ENCODE data around the gene MVB12B. TPM values are rescaled to one million over a fixed set of nuclear protein-coding genes. Genes with fewer than 3 reads are reported as not detected.

Gene MVB12B
- total and polyA plus RNA-seq, 2 of the 8 experiments (the other 6 are each of a cell fraction or from before 2014, with no cell fraction given): 2.6 to 5.0 TPM

DNA sequence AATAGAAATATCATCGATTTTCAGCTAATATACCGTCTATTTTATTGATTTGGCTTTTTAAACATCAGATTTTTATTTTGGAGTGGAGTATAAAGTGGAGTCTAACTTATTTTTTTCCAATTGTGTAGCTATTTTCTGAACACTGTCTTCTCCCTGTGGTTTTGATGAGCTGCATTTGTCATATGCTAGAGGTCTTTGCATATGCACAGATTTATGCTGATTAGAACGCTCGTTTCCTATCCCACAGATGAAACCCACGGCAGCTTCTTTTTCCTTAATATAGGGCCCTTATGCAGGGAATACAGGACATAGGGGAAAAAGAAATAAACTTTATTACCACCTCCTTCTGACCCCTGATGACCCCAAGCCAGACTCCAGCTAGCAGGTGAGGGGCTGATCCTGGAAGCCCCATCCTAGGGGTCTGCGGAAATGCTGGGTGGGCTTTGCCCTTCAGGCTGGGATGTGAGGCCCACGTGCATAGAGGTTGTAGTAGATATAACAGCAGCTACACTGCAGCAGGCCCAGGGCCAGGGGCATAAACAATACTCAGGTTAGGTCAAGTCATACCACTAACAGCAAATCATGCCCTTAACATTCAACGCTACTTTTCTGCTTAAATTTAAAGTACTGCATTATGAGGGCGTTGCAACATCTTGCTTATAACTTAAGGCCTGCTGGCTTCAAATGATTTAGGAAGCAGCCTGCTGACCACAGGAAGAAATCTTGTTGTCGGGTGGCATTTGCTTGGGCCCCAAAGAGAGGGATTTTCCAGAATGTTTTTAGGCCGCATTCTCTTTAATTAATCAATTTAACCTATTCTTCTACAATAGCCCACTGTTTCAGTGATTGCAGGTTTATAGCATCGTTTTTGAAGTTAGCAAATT, 28.5 kb downstream of the MVB12B start:
- Histone ChIP-seq H4K8ac (ENCODE audit: extremely low read depth, insufficient read depth, low read length) (no peak overlapping the region), H3K9me3 (ENCODE audit: insufficient read depth in 2 of 2, low read depth in 1 of 2, low read length in 1 of 2) (no peaks in the 10 kb centered on the region; a peak in 1 of 4 replicates), H3K23ac (ENCODE audit: insufficient read length) (no peak overlapping the region), H4K91ac (replicated peaks; ENCODE audit: insufficient read length, low read length) (no peak overlapping the region), H2BK12ac (ENCODE audit: low read depth, low read length) (no peak overlapping the region), H2BK20ac (ENCODE audit: low read length) (no peak overlapping the region), H3K23me2 (ENCODE audit: low read depth, low read length) (no peaks in the 10 kb centered on the region), H3K4me2 (ENCODE audit: insufficient read depth in 1 of 2, low read depth in 2 of 2, low read length in 2 of 2) (no peak overlapping the region), H2BK15ac (ENCODE audit: low read length) (no peak overlapping the region), H3K79me1 (ENCODE audit: low read depth, low read length) (no peaks in the 10 kb centered on the region), H4K5ac (ENCODE audit: insufficient read length, low read depth, low read length) (no peak overlapping the region), H2AFZ (ENCODE audit: low read length) (no peak overlapping the region), H3K27ac (ENCODE audit: low read depth, low read length) (no peak overlapping the region), H3K9ac (replicated peaks in 1 of 4; ENCODE audit: extremely low read depth in 1 of 4, low read depth in 3 of 4, low read length in 3 of 4) (no peak overlapping the region), H2AK5ac (ENCODE audit: low read depth, low read length) (no peak overlapping the region), H2BK5ac (ENCODE audit: low read depth, low read length) (no peak overlapping the region), H3K18ac (ENCODE audit: extremely low read depth, low read length) (no peak overlapping the region), H3K36me3 (ENCODE audit: control insufficient read depth in 2 of 4, insufficient read depth in 4 of 4, low read length in 3 of 4) (no peaks in the 10 kb centered on the region; a peak in 2 of 8 replicates), H3K56ac (replicated peaks; ENCODE audit: insufficient read length, low read depth, low read length) (no peak overlapping the region), H3K27me3 (replicated peaks in 1 of 4; ENCODE audit: control insufficient read depth in 3 of 4, extremely low read depth in 1 of 4, insufficient read depth in 3 of 4, low read length in 3 of 4) (no peaks in the 10 kb centered on the region), H3K14ac (ENCODE audit: insufficient read length) (no peak overlapping the region), H3K79me2 (ENCODE audit: control insufficient read depth in 1 of 2, insufficient read depth in 2 of 2, low read length in 2 of 2) (no peaks in the 10 kb centered on the region), H4K20me1 (replicated peaks in 1 of 2; ENCODE audit: control insufficient read depth in 1 of 2, insufficient read depth in 2 of 2, low read length in 2 of 2) (no peaks in the 10 kb centered on the region), H3K4me1 (replicated peaks in 1 of 4; ENCODE audit: control insufficient read depth in 3 of 4, insufficient read depth in 4 of 4, low read length in 3 of 4) (no peaks in the 10 kb centered on the region), H3K4me3 (ENCODE audit: extremely low read depth in 1 of 4, insufficient read depth in 2 of 4, low read depth in 3 of 4, low read length in 4 of 4) (no peak overlapping the region), H3K4ac (replicated peaks; ENCODE audit: insufficient read length, low read depth, low read length) (no peak overlapping the region), H2BK120ac (replicated peaks; ENCODE audit: low read depth, low read length) (no peak overlapping the region)
- FAIRE-seq (no peak), DNase-seq (ENCODE audit: low read depth in 1 of 2, low spot score in 2 of 2) (no peak)
- WGBS, 2 experiments (ENCODE audit: extremely low coverage in 1 of 2, insufficient coverage in 1 of 2, insufficient read length in 1 of 2, insufficient replicate concordance in 2 of 2, low coverage in 1 of 2, low lambda C conversion rate in 2 of 2, missing lambda C conversion rate in 1 of 2): 88% methylated on average over 12 of the region's 12 CpGs; no CpG with 5 or more reads in 1 of the 2 experiments
- POLR2A ChIA-PET (ENCODE audit: partially characterized antibody): no interaction called here
- CTCF ChIA-PET (ENCODE audit: partially characterized antibody): interaction anchor here (1.1 to 1.4 kb wide), 4 partner anchors 19 to 136 kb away, joined by 3 to 4 read pairs (median 3); no protein-coding TSS in a partner anchor
- TF ChIP-seq YY1 (IDR thresholded peaks at IDR 0.05; ENCODE audit: low read depth, low read length): no peak
- TF ChIP-seq RFX5 (IDR thresholded peaks at IDR 0.05; ENCODE audit: borderline replicate concordance, low read depth, low read length): no peak
- TF ChIP-seq EZH2 (IDR thresholded peaks at IDR 0.05; ENCODE audit: low read depth, low read length, severe bottlenecking): no peak
